ENCODE data around the gene KRTAP5-3. TPM values are rescaled to one million over a fixed set of nuclear protein-coding genes. Genes with fewer than 3 reads are reported as not detected.

Gene KRTAP5-3
- total RNA-seq, 1 donor from 2014 or later, result not detected

- no peak for DNase-seq (ENCODE audit: low read depth)
- Histone ChIP-seq H3K36me3 (ENCODE audit: control insufficient read depth, insufficient read depth, low read length) (no peaks in the 10 kb centered on the region), H3K4me3 (ENCODE audit: low read depth, low read length) (no peak overlapping the region), H3K27me3 (ENCODE audit: control insufficient read depth, insufficient read depth, low read length) (peaks cover 2% of the 10 kb centered on the region)
- no peak for TF ChIP-seq CTCF (IDR thresholded peaks at IDR 0.05; ENCODE audit: insufficient read depth, low read length, severe bottlenecking)
- no peak for FAIRE-seq
These were observed 47.0 kb downstream of the KRTAP5-3 start for GRCh38 chr11:1561266-1561665.

GRCh38 chr11:1560649-1561251, 47.5 kb downstream of the KRTAP5-3 start:
- H3K4me3 ChIP-seq (ENCODE audit: low read depth, low read length), result no peak overlapping the region
- peak; percentile 4 for TF ChIP-seq CTCF (IDR thresholded peaks at IDR 0.05; ENCODE audit: insufficient read depth, low read length, severe bottlenecking)
- no peak for FAIRE-seq
- H3K27me3 ChIP-seq (ENCODE audit: control insufficient read depth, insufficient read depth, low read length), result peaks cover 2% of the 10 kb centered on the region
- DNase-seq (ENCODE audit: low read depth), result no peak
- no peaks in the 10 kb centered on the region for H3K36me3 ChIP-seq (ENCODE audit: control insufficient read depth, insufficient read depth, low read length)

- no peak overlapping the region for H3K4me3 ChIP-seq (ENCODE audit: low read depth, low read length)
- H3K27me3 ChIP-seq (ENCODE audit: control insufficient read depth, insufficient read depth, low read length), result peaks cover 2% of the 10 kb centered on the region
- DNase-seq (ENCODE audit: low read depth) (no peak), FAIRE-seq (no peak)
- no peak for TF ChIP-seq CTCF (IDR thresholded peaks at IDR 0.05; ENCODE audit: insufficient read depth, low read length, severe bottlenecking)
- H3K36me3 ChIP-seq (ENCODE audit: control insufficient read depth, insufficient read depth, low read length), result no peaks in the 10 kb centered on the region
These were observed 48.1 kb downstream of the KRTAP5-3 start for GRCh38 chr11:1560002-1560648.

GRCh38 chr11:1559111-1559951, 48.9 kb downstream of the KRTAP5-3 start:
- FAIRE-seq (peak; percentile 18), DNase-seq (ENCODE audit: low read depth) (peak; percentile 46)
- H3K27me3 ChIP-seq (ENCODE audit: control insufficient read depth, insufficient read depth, low read length), result no peaks in the 10 kb centered on the region
- no peak overlapping the region for H3K4me3 ChIP-seq (ENCODE audit: low read depth, low read length)
- no peaks in the 10 kb centered on the region for H3K36me3 ChIP-seq (ENCODE audit: control insufficient read depth, insufficient read depth, low read length)
- TF ChIP-seq CTCF (IDR thresholded peaks at IDR 0.05; ENCODE audit: insufficient read depth, low read length, severe bottlenecking), result no peak

GRCh38 chr11:1558775-1559110, 49.5 kb downstream of the KRTAP5-3 start:
- no peak for TF ChIP-seq CTCF (IDR thresholded peaks at IDR 0.05; ENCODE audit: insufficient read depth, low read length, severe bottlenecking)
- FAIRE-seq (no peak), DNase-seq (ENCODE audit: low read depth) (no peak)
- H3K36me3 ChIP-seq (ENCODE audit: control insufficient read depth, insufficient read depth, low read length), result no peaks in the 10 kb centered on the region
- no peak overlapping the region for H3K4me3 ChIP-seq (ENCODE audit: low read depth, low read length)
- H3K27me3 ChIP-seq (ENCODE audit: control insufficient read depth, insufficient read depth, low read length), result no peaks in the 10 kb centered on the region

All from bronchial epithelial cell (primary cell).